ENCODE data around the gene CKM.
"Not testable (repeated sequence)": the region's sequence is repeated elsewhere in the genome, so short reads cannot be mapped to it uniquely, and the experiment has no call there.

The CKM gene

DNA sequence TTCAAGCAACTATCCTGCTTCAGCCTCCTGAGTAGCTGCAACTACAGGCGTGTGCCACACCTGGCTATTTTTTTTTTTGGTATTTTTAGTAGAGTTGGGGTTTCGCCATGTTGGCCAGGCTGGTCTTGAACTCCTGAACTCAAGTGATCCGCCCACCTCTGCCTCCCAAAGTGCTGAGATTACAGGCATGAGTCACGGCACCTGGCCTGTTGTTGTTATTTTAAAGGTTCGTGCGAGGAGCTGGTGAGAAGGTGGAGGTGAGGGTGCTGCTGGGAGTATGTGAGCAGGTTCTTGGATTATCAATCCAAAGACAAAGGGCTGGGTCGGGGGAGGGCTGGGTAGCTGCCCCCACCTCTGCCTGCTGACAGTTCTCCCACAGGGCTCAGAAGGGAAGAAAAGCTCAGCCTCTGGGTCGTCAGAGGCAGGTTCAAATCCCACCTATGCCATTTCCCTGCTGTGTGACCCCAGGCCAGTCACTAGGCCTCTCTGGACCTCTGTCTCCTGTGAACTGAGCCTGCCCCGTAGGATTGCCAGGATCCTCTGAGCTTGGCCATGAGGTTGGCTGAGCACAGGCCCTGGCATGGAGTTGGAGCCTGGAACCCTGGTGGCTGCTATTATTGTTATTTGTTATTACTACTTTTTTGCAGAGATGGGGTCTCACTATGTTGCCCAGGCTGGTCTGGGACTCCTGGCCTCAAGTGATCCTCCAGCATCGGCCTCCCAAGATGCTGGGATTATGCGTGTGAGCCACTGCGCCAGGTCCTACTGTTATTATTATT is 1.5 kb downstream of the CKM start:
- DNase-seq (ENCODE audit: low spot score): no peak

GRCh38 chr19:45315304-45315703 is 7.4 kb downstream of the CKM start:
- DNase-seq (ENCODE audit: low spot score): no peak

GRCh38 chr19:45314708-45315245 is 7.9 kb downstream of the CKM start:
- no peak for DNase-seq (ENCODE audit: low spot score)

DNA sequence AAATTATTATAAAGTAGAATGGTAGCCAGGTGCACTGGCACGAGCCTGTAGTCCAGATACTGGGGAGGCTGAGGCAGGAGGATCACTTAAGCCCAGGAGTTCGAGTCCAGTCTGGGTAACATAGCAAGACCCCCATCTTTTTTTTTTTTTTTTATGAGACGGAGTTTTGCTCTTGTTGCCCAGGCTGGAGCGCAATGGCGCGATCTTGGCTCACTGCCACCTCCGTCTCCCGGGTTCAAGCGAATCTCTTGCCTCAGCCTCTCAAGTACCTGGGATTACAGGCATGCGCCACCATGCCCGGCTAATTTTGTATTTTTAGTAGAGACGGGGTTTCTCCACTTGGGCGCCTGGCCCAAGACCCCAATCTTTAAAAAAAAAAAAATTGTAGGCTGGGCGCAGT is 10.4 kb downstream of the CKM start:
- not testable (repeated sequence) for DNase-seq (ENCODE audit: low spot score)

GRCh38 chr19:45311621-45312020 is 11.1 kb downstream of the CKM start:
- DNase-seq (ENCODE audit: low spot score): no peak

DNA sequence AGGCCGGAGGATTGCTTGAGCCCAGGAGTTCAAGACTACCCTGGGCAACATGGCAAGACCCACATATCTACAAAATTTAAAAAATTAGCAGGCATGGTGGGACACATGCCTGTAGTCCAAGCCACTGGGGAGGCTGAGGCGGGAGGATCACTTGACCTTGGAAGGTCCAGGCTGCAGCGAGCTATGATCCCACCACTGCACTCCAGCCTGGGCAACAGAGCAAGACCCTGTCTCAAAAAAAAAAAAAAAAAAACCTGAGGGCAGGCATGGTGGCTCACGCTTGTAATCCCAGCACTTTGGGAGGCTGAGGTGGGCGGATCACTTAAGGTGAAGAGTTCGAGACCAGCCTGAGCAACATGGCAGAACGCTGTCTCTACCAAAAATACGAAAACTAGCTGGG is 13.4 kb downstream of the CKM start:
- DNase-seq (ENCODE audit: low spot score): not testable (repeated sequence)

DNA sequence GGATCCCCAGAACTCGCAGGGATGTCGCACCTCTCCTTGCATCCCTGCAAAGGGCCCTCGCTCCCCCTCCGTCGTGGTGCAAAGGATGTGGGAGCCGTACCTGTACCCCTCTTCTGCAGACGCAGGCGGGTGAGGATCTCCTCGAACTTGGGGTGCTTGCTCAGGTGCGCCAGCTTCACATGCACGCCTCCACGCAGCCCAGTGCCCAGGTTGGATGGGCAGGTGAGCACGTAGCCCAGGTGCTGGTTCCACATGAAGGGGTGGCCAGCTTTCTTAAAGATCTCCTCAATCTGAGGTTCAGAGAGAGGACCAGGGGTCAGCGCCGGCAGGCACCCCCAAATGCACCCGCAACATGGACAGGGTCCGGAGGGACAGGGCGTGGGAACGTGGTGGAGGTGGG is 15.3 kb downstream of the CKM start:
- DNase-seq (ENCODE audit: low spot score): no peak

DNA sequence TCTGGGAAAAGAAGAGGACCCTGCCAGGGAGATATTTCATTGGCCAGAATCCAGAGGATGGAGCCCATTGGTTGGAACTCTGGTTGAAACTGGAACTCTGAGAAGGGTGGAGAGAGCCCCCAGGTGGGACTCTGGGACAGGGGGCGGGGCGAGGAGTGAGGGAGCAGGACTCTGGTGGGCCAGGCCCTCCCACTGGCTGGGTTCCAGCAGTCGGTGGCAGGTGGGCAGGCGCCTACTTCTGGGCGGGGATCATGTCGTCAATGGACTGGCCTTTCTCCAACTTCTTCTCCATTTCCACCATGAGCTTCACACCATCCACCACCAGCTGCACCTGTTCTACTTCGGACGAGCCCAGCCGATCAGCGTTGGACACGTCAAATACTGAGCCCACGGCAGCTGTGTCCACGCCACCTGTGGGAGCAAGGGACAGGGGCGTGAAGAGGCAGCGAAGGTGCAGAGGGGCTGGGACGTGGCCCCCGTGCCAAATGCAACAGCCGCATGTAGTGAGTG is 16.1 kb downstream of the CKM start:
- DNase-seq (ENCODE audit: low spot score): no peak

DNA sequence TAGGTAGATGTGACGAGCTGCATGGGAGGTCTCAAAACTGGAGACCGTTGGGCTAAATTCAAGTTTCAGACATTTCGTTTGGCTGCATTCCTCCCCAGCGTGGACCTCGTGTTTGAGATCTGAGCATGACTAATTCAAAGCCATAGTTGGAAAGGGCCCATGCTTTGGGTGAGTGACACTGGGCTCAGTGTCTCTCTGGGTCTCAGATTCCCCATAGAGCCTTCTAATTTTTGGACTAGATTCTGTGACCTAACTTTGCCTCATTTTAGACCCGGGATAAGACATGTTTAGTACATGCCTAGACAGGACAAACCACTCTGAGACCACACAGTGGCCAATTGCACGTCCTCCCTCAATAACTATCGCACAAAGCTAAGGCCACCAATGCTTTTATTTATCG is 16.6 kb downstream of the CKM start:
- no peak for DNase-seq (ENCODE audit: low spot score)

GRCh38 chr19:45305421-45305820 is 17.3 kb downstream of the CKM start:
- no peak for DNase-seq (ENCODE audit: low spot score)

- DNase-seq (ENCODE audit: low spot score): no peak
Observed at GRCh38 chr19:45305007-45305406, 17.7 kb downstream of the CKM start.

- DNase-seq (ENCODE audit: low spot score): no peak
Observed at GRCh38 chr19:45304141-45304926, 18.3 kb downstream of the CKM start.

GRCh38 chr19:45303269-45304060 is 19.2 kb downstream of the CKM start:
- no peak for DNase-seq (ENCODE audit: low spot score)

GRCh38 chr19:45302416-45302815 is 20.3 kb downstream of the CKM start:
- no peak for DNase-seq (ENCODE audit: low spot score)

DNA sequence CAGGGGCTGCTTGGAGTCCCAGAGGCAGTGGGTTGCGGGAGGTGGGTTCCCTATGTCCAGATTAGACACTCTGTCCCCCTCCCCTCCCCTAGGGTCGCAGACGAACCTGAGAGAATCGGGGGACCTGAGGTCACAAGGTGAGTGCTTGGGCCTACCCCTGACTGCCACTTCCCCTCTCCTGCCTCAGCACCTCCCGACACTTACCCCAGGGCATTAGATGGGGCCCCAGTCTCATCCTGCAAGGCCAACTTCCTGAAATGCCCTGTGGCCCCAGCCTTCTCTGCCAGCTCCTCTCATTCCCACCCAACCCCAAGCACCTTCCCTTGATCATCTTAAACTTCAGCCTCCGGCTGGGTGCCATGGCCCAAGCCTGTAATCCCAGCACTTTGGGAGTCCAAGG is 23.0 kb downstream of the CKM start:
- DNase-seq (ENCODE audit: low spot score): no peak

DNA sequence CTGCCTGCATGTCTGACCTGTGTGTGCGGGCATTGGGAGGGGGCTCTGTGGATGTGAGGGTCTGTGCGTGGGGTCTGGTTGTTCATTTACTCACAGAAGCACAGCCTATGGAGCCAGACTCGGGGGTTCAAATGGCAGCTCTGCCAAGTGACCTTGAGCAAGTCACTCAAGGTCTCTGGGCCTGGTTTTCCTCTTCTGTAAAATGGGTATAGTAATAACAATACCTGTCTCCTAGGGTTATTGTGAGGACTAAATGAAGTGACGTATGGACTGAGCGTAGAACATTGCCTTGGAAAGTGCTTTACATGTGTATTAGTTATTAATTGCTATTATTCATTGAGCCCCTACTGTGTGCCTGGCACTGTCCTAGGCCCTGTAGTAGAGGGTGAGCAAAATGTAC is 24.4 kb downstream of the CKM start:
- no peak for DNase-seq (ENCODE audit: low spot score)

GRCh38 chr19:45297674-45298073 is 25.0 kb downstream of the CKM start:
- no peak for DNase-seq (ENCODE audit: low spot score)

- no peak for DNase-seq (ENCODE audit: low spot score)
Observed at GRCh38 chr19:45296355-45296754, 26.3 kb downstream of the CKM start.

GRCh38 chr19:45295873-45296272 is 26.8 kb downstream of the CKM start:
- DNase-seq (ENCODE audit: low spot score): no peak

DNA sequence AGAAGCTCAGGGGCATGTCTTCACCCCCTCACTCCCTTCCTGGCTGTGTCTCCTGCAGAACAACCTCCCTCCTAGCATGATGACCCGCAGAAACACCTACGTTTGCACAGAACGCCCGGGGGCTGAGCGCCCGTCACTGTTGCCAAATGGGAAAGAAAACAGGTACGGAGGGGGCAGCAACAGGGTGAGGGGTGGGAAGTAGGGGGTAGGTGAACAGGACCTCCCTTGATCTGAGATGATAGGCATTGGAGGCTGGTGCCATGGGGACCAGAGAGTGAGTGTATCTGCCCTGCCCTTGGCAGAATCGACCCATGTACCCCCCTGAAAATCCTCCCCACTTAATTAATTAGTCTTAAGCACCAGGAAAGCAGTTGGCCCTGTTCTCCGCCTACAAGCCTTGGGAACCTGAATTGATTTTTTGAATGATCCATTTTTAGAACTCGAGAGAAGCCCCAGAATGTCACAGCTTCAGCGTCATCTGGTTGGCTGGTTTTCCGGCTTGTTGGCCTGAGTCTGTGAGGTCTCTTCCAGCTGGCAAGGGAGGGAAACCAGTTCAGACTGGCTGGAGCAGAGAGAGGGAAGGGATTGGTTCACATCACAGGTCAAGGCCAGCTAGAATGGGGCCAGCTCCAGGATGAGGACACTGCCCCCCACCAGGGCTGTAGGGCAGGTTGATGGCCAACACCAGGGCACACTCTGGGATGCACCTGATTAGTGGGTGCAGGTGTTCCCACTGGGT is 28.2 kb downstream of the CKM start:
- DNase-seq (ENCODE audit: low spot score): no peak

DNA sequence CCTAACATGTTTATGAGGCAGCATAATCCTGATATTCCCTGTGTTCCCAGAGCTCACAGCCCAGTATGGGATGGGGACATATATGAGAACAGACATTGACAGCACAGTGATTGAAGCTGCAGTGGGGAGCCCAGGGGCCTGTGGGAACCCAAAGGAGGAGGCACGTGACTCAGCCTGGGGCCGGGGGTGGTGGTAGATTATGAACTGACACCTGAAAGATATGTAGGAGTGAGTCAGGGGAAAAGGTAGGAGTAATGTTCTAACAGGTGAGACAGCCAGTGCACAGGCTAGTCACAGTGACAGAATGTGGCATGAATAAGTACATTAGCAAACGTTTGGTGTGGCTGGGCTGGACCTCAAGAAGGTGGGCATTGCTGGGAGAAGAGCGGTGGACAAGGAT is 29.0 kb downstream of the CKM start:
- no peak for DNase-seq (ENCODE audit: low spot score)

DNA sequence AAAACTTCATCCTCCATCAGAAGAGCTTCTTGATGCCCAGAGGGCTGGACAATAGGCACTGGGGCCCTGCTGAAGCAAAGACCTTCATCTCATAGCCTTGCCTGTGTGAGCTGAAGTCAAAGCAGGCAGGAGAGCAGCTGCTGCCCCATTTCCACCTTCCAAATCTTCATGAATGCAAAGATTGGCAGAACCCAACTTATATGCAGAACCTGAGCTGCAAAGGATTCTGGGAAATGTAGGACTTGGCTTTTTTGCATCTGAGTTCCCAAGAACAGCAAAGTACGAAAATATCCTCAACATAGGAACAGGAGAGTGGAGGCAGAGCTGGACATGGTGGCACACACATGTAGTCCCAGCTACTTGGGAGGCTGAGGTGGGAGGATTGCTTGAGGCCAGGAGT is 30.8 kb downstream of the CKM start:
- no peak for DNase-seq (ENCODE audit: low spot score)

Measured in germinal center (tissue), 1 donor.